Inflammatory macrophage treated with lipopolysaccharide for 4 hours (primary cell): Measurements from ENCODE around the gene CT47A7.
"Not testable (repeated sequence)": the region's sequence is repeated elsewhere in the genome, so short reads cannot be mapped to it uniquely, and the experiment has no call there.

ENCODE experiments used
- DNase-seq: peaks from one replicate; pipeline ENCODE4 v3.0.0-alpha.2; 2020

CT47A7 gene

DNA sequence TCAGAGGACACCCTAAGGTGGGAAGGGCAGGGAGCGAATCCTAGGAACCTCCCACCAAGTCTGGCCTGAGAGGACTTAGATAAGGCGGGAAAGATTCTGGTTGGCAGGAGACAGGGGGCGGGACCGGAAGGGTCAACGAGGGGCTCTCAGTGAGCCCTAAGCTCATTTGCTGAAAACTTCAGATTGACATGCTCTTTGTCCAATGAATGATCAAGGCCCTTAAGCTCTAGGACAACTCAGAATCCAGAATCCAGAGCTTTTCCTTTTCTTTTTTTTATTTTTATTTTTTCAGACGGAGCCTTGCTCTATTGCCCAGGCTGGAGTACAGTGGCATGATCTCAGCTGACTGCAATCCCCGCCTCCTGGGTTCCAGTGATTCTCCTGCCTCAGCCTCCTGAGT, at the start of gene CT47A7:
Gene CT47A7, minus strand, starts transcription at position 101 of the 400 bp plus-strand sequence. CDS start 255 bp downstream, outside the sequence.
- not testable (repeated sequence) for DNase-seq

- DNase-seq: no peak
These were observed 44.2 kb upstream of the CT47A7 start for GRCh38 chrX:121000589-121000988.

DNA sequence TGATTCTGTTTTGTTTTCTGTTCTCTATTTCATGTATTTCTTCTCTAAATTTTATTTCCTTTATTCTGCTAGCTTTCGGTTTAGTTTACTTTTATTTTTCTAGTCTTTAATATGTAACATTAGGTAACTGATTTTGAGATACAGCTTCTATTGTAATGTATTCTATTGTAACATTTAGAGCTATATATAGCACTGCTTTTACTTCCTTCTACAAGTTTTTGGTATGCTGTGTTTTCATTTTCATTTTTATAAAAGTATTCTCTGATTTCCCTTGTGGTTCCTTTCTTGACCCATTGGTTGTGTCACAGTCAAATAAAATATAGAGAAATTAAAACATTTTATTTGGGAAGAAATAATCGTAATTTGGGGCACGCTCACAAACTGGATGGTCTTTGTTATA, 43.0 kb upstream of the CT47A7 start:
- DNase-seq: peak; percentile 5

- not testable (repeated sequence) for DNase-seq
These were observed 29.3 kb upstream of the CT47A7 start, which contains the start of gene CT47A1 for GRCh38 chrX:120985660-120986059. TSS of gene CT47A1 (minus strand) at chrX:120985760. CDS start at chrX:120985529, 231 bp downstream.
